Urothelium cell line (cell line): Measurements from ENCODE around the gene ASTN2.
A peak's percentile ranks its signal among the peaks of the same experiment; 100 is the strongest.
"Not testable (repeated sequence)": the region's sequence is repeated elsewhere in the genome, so short reads cannot be mapped to it uniquely, and the experiment has no call there.

Experiments
- DNase-seq: peaks from one replicate; pipeline ENCODE4 v3.0.0; 2011; ENCODE audit warnings: low spot score, mixed read lengths
- FAIRE-seq: peaks from 2 replicates; lab custom pipeline; 2011; peaks lifted over from hg19 to GRCh38; lab: Jason Lieb, UNC

The ASTN2 gene

GRCh38 chr9:116692616-116693015 is 722.2 kb downstream of the ASTN2 start:
- no peak for DNase-seq
- no peak for FAIRE-seq

GRCh38 chr9:116691607-116692006 is 723.2 kb downstream of the ASTN2 start:
- no peak for FAIRE-seq
- no peak for DNase-seq

- DNase-seq, FAIRE-seq: not testable (repeated sequence)
Observed at GRCh38 chr9:116690805-116691204, 724.1 kb downstream of the ASTN2 start.

- FAIRE-seq, result no peak
- no peak for DNase-seq
Observed at GRCh38 chr9:116689486-116690032, 725.3 kb downstream of the ASTN2 start.

GRCh38 chr9:116688806-116689485 is 725.9 kb downstream of the ASTN2 start:
- FAIRE-seq (no peak), DNase-seq (no peak)

GRCh38 chr9:116687754-116688135 is 727.1 kb downstream of the ASTN2 start:
- DNase-seq, result peak; percentile 18
- FAIRE-seq, result no peak

GRCh38 chr9:116687074-116687753 is 727.6 kb downstream of the ASTN2 start, which contains the start of gene TRIM32:
Gene TRIM32 (plus strand): TSS chr9:116687305. CDS start chr9:116697743, 10,438 bp downstream.
- FAIRE-seq (no peak), DNase-seq (peak; percentile 95)

- FAIRE-seq (no peak), DNase-seq (peak; percentile 20)
Observed at GRCh38 chr9:116686693-116687073, 728.2 kb downstream of the ASTN2 start.

GRCh38 chr9:116686135-116686534 is 728.7 kb downstream of the ASTN2 start:
- DNase-seq, result no peak
- FAIRE-seq, result no peak

- DNase-seq (no peak), FAIRE-seq (no peak)
Observed at GRCh38 chr9:116685166-116685565, 729.7 kb downstream of the ASTN2 start.

- no peak for DNase-seq
- no peak for FAIRE-seq
Observed at GRCh38 chr9:116683535-116683934, 731.3 kb downstream of the ASTN2 start.

- DNase-seq (no peak), FAIRE-seq (no peak)
Observed at GRCh38 chr9:116674210-116674980, 740.5 kb downstream of the ASTN2 start.

GRCh38 chr9:116673375-116673774 is 741.5 kb downstream of the ASTN2 start:
- DNase-seq, result no peak
- FAIRE-seq, result no peak

- FAIRE-seq (no peak), DNase-seq (no peak)
Observed at GRCh38 chr9:116671605-116672004, 743.3 kb downstream of the ASTN2 start.

GRCh38 chr9:116668970-116669695 is 745.7 kb downstream of the ASTN2 start:
- DNase-seq, result no peak
- FAIRE-seq, result no peak

- FAIRE-seq, result no peak
- DNase-seq, result no peak
Observed at GRCh38 chr9:116663581-116663980, 751.3 kb downstream of the ASTN2 start.

GRCh38 chr9:116662646-116663310 is 752.1 kb downstream of the ASTN2 start:
- FAIRE-seq, result no peak

GRCh38 chr9:116661037-116661954 is 753.6 kb downstream of the ASTN2 start:
- FAIRE-seq (no peak), DNase-seq (peak; percentile 60)

More at GRCh38 chr9:116662646-116663310, 752.1 kb downstream of the ASTN2 start:
- DNase-seq, result no peak

GRCh38 chr9:116658265-116658664 is 756.6 kb downstream of the ASTN2 start:
- FAIRE-seq (no peak), DNase-seq (no peak)
